Neural crest cell (in vitro differentiated cells): Measurements from ENCODE around the gene INIP. TPM values are rescaled to one million over a fixed set of nuclear protein-coding genes. Genes with fewer than 3 reads are reported as not detected.

Experiments used
- DNase-seq: peaks from one replicate; pipeline ENCODE4 v3.0.0; 2021; ENCODE audit warnings: low read depth, mixed read lengths, low spot score
- H3K27ac Mint-ChIP-seq: one replicate; pipeline ENCODE4 v1.8.0; 2021; ENCODE audit warnings: mild to moderate bottlenecking, mixed read lengths; ENCODE audit not compliant: unreplicated experiment
- H3K27me3 Mint-ChIP-seq: 2 replicates; pipeline ENCODE4 v1.8.0; 2021; ENCODE audit warnings: low read depth, mild to moderate bottlenecking, mixed read lengths
- H3K36me3 Mint-ChIP-seq: 2 replicates; pipeline ENCODE4 v1.8.0; 2021; ENCODE audit warnings: low read depth, mild to moderate bottlenecking, mixed read lengths
- H3K4me1 Mint-ChIP-seq: 2 replicates; pipeline ENCODE4 v1.8.0; 2021; ENCODE audit warnings: mixed read lengths
- H3K4me3 Mint-ChIP-seq: one replicate; pipeline ENCODE4 v1.8.0; 2021; ENCODE audit warnings: mild to moderate bottlenecking, mixed read lengths
- H3K9me3 Mint-ChIP-seq: 2 replicates; pipeline ENCODE4 v1.8.0; 2021; ENCODE audit warnings: mixed read lengths
- CTCF ChIP-seq: fragments of 200-600 bp; sonication (generic); conservative IDR thresholded peaks from 2 replicates; pipeline ENCODE4 v1.5.0; 2021; ENCODE audit warnings: antibody characterized with exemption, mild to moderate bottlenecking
- total RNA-seq: library from RNA; stranded (reverse); gene quantifications from 2 replicates; pipeline ENCODE4 v1.2.1, GENCODE V29; 2021

INIP gene
- total RNA-seq, 1 donor from 2014 or later, result 37.7 TPM

DNA sequence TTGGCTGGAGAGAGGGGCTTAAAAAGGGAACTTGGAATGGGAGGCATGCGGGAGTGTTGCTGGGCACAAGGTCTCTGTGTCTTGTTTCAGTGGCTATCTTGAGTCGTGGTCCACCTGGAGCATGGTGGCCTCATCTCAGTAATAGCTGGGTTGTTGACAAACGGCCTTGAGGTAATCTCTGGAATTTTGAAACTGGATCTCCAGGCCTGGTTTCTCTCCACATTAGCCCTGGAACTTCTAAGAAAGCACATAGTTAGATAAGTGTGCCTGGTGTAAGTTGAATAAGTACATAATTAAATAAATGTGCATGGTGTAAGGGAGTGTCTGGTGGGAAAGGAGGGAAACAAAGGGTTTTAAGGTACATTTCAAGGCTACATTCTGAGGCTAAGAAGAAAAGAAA, 62.2 kb downstream of the INIP start:
- no peak overlapping the region for H3K4me3 Mint-ChIP-seq
- H3K27ac Mint-ChIP-seq, result no peak overlapping the region
- H3K36me3 Mint-ChIP-seq, result peaks cover 7% of the 10 kb centered on the region
- H3K4me1 Mint-ChIP-seq, result no peaks in the 10 kb centered on the region
- no peak for DNase-seq
- TF ChIP-seq CTCF, result no peak
- peaks cover 2% of the 10 kb centered on the region for H3K9me3 Mint-ChIP-seq
- H3K27me3 Mint-ChIP-seq, result no peaks in the 10 kb centered on the region

GRCh38 chr9:112654282-112654681, 63.6 kb downstream of the INIP start:
- H3K4me1 Mint-ChIP-seq, result no peaks in the 10 kb centered on the region
- H3K4me3 Mint-ChIP-seq, result no peak overlapping the region
- TF ChIP-seq CTCF, result no peak
- peaks cover 17% of the 10 kb centered on the region for H3K36me3 Mint-ChIP-seq
- no peak for DNase-seq
- no peak overlapping the region for H3K27ac Mint-ChIP-seq
- H3K27me3 Mint-ChIP-seq, result no peaks in the 10 kb centered on the region
- H3K9me3 Mint-ChIP-seq, result peaks cover 2% of the 10 kb centered on the region

DNA sequence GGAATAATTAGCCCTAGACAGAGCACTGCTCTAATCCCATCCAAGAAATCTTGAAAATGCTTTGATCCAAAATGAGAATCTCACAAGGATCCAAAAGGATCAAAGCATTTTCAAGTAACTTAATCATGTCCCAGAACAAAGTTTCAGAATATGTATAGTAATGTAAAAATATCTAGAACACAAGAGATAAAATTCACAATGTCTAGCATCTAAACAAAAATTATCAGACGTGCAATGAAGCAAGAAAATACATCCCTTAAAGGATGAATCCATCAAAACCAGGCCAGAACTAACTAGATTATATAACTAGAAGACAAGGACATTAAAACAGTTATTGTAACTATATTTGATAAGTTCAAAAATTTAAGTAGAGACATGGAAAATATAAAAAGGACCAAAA, 69.3 kb downstream of the INIP start:
- Mint-ChIP-seq H3K9me3 (peaks cover 13% of the 10 kb centered on the region), H3K36me3 (peaks cover 45% of the 10 kb centered on the region), H3K27me3 (no peaks in the 10 kb centered on the region), H3K27ac (no peak overlapping the region), H3K4me3 (no peak overlapping the region), H3K4me1 (peaks cover 5% of the 10 kb centered on the region)
- TF ChIP-seq CTCF, result no peak
- no peak for DNase-seq

GRCh38 chr9:112647596-112647995, 70.3 kb downstream of the INIP start:
- Mint-ChIP-seq H3K27me3 (no peaks in the 10 kb centered on the region), H3K4me3 (no peak overlapping the region), H3K9me3 (peaks cover 11% of the 10 kb centered on the region), H3K36me3 (peaks cover 45% of the 10 kb centered on the region), H3K4me1 (peaks cover 5% of the 10 kb centered on the region), H3K27ac (no peak overlapping the region)
- no peak for DNase-seq
- TF ChIP-seq CTCF, result no peak

DNA sequence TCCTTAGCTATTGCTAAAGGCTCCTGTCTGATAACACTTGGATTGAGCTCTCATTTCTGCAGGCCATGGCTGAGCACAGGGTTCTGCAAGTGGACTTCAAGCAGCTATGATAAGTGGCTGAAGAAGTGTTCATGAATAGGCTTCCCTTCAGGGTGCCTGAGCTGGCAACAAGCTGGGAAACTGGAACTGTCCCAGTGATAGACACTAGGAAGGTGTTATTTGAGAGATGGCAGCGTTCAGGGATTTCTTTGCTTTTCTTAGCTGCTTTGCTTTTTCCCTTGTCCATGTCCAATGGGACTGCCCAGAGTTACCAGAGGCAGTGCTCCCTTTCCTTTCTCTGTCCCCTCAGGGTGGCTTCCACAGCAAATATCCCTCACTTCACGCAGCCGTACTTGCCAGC, 75.8 kb downstream of the INIP start:
- DNase-seq, result no peak
- TF ChIP-seq CTCF, result no peak
- Mint-ChIP-seq H3K4me3 (no peak overlapping the region), H3K4me1 (no peaks in the 10 kb centered on the region), H3K36me3 (peaks cover 44% of the 10 kb centered on the region), H3K9me3 (peaks cover 12% of the 10 kb centered on the region), H3K27me3 (no peaks in the 10 kb centered on the region), H3K27ac (no peak overlapping the region)

GRCh38 chr9:112640311-112640710, 77.6 kb downstream of the INIP start:
- Mint-ChIP-seq H3K9me3 (peaks cover 12% of the 10 kb centered on the region), H3K27me3 (no peaks in the 10 kb centered on the region), H3K27ac (no peak overlapping the region), H3K4me3 (no peak overlapping the region), H3K36me3 (peaks cover 31% of the 10 kb centered on the region), H3K4me1 (no peaks in the 10 kb centered on the region)
- TF ChIP-seq CTCF, result no peak
- no peak for DNase-seq
